ENCODE results near the gene TMPRSS6. TPM values are rescaled to one million over a fixed set of nuclear protein-coding genes. Genes with fewer than 3 reads are reported as not detected.

Gene TMPRSS6
- polyA plus RNA-seq, 6 donors from 2014 or later, result 0.08 TPM; not detected in 5

DNA sequence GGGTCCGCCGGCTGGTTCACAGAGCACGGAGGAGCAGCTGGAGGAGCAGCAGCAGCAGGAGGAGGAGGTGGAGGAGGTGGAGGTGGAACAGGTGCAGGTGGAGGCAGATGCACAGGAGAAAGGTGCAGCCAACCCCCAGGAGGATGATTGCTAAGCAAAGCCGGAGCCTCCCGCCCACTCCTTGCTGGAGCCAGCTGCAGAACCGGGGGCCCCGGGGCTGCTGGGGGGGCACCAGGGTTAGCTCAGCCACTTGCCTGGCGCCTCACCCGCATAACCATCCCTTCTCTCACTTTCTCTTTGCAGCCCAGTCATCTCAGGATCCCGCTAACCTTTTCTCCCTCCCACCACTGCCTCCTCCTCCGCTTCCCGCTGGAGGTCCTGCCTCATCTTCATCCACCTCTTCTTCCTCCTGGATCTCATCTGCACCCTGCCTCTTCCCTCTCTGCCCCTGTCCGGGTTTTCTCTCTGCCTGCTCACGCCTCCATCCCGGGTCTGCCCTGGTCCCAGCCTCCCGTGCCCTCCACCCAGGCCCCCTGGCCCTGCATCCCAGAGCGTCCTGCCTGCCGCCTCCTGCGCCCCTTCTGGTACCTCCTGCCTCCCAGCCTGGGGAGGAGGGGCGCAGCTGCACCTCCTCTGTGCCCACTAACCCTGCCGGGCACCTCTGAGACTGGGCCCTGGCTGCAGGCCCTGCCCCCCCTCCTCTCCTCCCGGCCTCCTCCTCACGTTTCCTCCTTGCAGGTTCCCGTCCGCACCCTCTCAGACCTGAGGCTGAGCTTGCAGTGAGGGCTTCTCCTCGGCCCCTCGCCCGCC, 48.5 kb downstream of the TMPRSS6 start:
- H3K36me3 Mint-ChIP-seq, result peaks cover 3 to 25% of the 10 kb centered on the region in 2 donors
- H3K27ac Mint-ChIP-seq, result no peak overlapping the region
- ATAC-seq (ENCODE audit: low read depth in 2 of 2), result no peak
- DNase-seq, result no peak
- H3K4me3 Mint-ChIP-seq, result no peak overlapping the region
- H3K27me3 Mint-ChIP-seq, result no peaks in the 10 kb centered on the region
- peaks cover 0 to 13% (median 0%) of the 10 kb centered on the region in 3 donors for H3K4me1 Mint-ChIP-seq
- H3K9me3 Mint-ChIP-seq, result no peaks in the 10 kb centered on the region

- no peaks in the 10 kb centered on the region for H3K9me3 Mint-ChIP-seq
- DNase-seq (no peak), ATAC-seq (ENCODE audit: low read depth in 2 of 2) (no peak)
- H3K27ac Mint-ChIP-seq, result no peak overlapping the region
- H3K36me3 Mint-ChIP-seq, result peaks cover 3 to 27% of the 10 kb centered on the region in 2 donors
- no peak overlapping the region for H3K4me3 Mint-ChIP-seq
- H3K27me3 Mint-ChIP-seq, result no peaks in the 10 kb centered on the region
- peaks cover 0 to 13% (median 0%) of the 10 kb centered on the region in 3 donors for H3K4me1 Mint-ChIP-seq
These were observed 49.5 kb downstream of the TMPRSS6 start for GRCh38 chr22:37059876-37060449.

DNA sequence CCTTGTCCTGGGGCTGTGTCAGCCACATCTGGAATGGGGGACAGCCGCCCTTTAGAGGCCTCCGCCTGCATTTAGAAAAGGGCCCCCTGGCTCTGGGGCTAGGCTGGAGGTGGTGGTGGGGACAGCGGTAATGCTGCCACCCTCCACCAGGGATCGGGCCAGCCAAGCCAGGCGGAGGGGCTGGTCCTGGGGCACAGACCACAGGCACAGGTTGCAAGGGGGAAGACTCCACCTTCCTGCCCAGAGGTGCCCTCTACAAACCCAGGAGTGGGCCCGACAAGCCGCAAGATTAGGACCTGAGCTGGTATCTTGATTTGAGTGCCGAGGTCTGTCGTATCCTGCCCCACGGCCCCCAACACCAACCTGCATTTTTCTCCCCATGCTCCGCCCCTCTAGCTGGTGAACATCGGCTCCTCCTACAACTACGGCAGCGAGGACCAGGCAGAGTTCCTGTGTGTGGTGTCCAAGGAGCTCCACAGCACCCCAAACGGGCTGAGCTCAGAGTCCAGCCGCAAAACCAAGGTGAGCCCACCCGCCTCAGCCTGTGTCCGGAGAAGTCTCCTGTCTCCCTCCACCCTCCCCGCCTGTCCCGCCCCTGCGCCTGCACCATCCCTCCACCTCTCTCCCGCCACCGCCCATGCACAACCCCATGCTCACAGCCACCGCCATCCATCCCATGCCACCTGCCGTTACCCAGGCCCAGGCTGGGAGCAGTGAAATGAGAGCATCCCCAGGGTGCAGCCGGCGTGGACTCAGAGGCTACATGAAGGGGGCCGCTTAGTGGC, 50.4 kb downstream of the TMPRSS6 start:
- H3K27ac Mint-ChIP-seq, result no peak overlapping the region
- no peak for ATAC-seq (ENCODE audit: low read depth in 2 of 2)
- peaks cover 3 to 27% of the 10 kb centered on the region in 2 donors for H3K36me3 Mint-ChIP-seq

GRCh38 chr22:37057796-37058510, 51.6 kb downstream of the TMPRSS6 start:
- peaks cover 3 to 27% of the 10 kb centered on the region in 2 donors for H3K36me3 Mint-ChIP-seq
- peaks cover 0 to 18% (median 5%) of the 10 kb centered on the region in 3 donors for H3K4me1 Mint-ChIP-seq
- H3K27me3 Mint-ChIP-seq, result no peaks in the 10 kb centered on the region
- H3K9me3 Mint-ChIP-seq, result no peaks in the 10 kb centered on the region
- DNase-seq (no peak), ATAC-seq (ENCODE audit: low read depth in 2 of 2) (no peak)
- H3K4me3 Mint-ChIP-seq, result no peak overlapping the region
- H3K27ac Mint-ChIP-seq, result no peak overlapping the region

More for the DNA sequence above, 50.4 kb downstream of the TMPRSS6 start:
- H3K4me1 Mint-ChIP-seq, result peaks cover 0 to 14% (median 0%) of the 10 kb centered on the region in 3 donors
- H3K9me3 Mint-ChIP-seq, result no peaks in the 10 kb centered on the region
- no peaks in the 10 kb centered on the region for H3K27me3 Mint-ChIP-seq
- DNase-seq, result no peak
- H3K4me3 Mint-ChIP-seq, result no peak overlapping the region

- Mint-ChIP-seq H3K27ac (no peak overlapping the region), H3K4me1 (peaks cover 4 to 18% (median 12%) of the 10 kb centered on the region in 3 donors), H3K27me3 (no peaks in the 10 kb centered on the region), H3K9me3 (no peaks in the 10 kb centered on the region), H3K4me3 (no peak overlapping the region), H3K36me3 (peaks cover 3 to 27% of the 10 kb centered on the region in 2 donors)
- ATAC-seq (ENCODE audit: low read depth in 2 of 2) (no peak), DNase-seq (no peak)
These were observed 52.3 kb downstream of the TMPRSS6 start for GRCh38 chr22:37057226-37057625.

DNA sequence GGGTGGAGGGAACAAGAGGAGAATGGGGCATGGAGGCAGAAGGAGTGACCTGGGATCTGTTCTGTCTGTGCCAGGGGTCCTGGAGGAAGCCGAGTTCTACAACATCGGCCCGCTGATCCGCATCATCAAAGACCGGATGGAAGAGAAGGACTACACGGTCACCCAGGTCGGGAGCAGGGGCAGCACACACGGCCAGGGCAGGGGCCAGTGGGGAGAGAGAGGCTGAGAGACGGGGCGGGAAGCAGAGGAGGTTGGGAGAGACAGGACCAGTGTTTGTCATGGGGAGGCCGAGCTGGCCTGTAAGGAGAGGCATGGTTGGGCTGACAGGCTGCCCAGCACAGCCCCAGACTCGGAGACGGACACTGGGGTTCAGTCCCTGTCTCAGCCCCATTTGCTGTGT, 53.3 kb downstream of the TMPRSS6 start:
- DNase-seq (no peak), ATAC-seq (ENCODE audit: low read depth in 2 of 2) (no peak)
- peaks cover 5 to 19% (median 16%) of the 10 kb centered on the region in 3 donors for H3K4me1 Mint-ChIP-seq
- H3K4me3 Mint-ChIP-seq, result no peak overlapping the region
- H3K27ac Mint-ChIP-seq, result no peak overlapping the region
- peaks cover 3 to 23% of the 10 kb centered on the region in 2 donors for H3K36me3 Mint-ChIP-seq
- H3K9me3 Mint-ChIP-seq, result no peaks in the 10 kb centered on the region
- no peaks in the 10 kb centered on the region for H3K27me3 Mint-ChIP-seq

- Mint-ChIP-seq H3K4me1 (peaks cover 5 to 19% (median 17%) of the 10 kb centered on the region in 3 donors), H3K27me3 (no peaks in the 10 kb centered on the region)
These were observed 54.7 kb downstream of the TMPRSS6 start for GRCh38 chr22:37054600-37055365.

DNA sequence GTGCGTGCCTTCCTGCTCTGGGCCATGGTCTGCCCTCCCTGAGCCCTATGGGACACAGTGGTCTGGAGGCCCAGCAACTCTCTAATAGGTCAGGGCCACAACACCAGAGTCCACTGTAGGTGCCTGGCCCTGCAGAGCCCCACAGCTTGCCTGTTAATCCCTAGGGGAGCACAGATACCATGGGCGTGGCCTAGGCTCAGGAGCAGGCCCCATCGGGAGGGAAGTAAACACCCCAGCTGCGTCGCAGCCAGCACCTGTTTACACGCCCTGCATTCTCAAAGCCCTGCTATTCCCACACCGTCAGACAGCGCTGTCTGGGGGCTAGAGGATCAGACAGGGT, 55.5 kb downstream of the TMPRSS6 start:
- Mint-ChIP-seq H3K36me3 (peaks cover 3 to 16% of the 10 kb centered on the region in 2 donors), H3K27ac (peak overlapping the region in 1 of 6 donors; percentile 76), H3K4me1 (peaks cover 5 to 19% (median 17%) of the 10 kb centered on the region in 3 donors), H3K4me3 (peak overlapping the region in 4 of 8 donors; percentile 35 to 86 (median 53)), H3K27me3 (no peaks in the 10 kb centered on the region), H3K9me3 (no peaks in the 10 kb centered on the region)
- no peak for DNase-seq
- ATAC-seq (ENCODE audit: low read depth in 2 of 2), result no peak

More at GRCh38 chr22:37054600-37055365, 54.7 kb downstream of the TMPRSS6 start:
- ATAC-seq (ENCODE audit: low read depth in 2 of 2), result no peak
- H3K9me3 Mint-ChIP-seq, result no peaks in the 10 kb centered on the region
- H3K27ac Mint-ChIP-seq, result no peak overlapping the region
- DNase-seq, result no peak
- peak overlapping the region in 4 of 8 donors; percentile 12 to 63 (median 30) for H3K4me3 Mint-ChIP-seq
- peaks cover 3 to 16% of the 10 kb centered on the region in 2 donors for H3K36me3 Mint-ChIP-seq

DNA sequence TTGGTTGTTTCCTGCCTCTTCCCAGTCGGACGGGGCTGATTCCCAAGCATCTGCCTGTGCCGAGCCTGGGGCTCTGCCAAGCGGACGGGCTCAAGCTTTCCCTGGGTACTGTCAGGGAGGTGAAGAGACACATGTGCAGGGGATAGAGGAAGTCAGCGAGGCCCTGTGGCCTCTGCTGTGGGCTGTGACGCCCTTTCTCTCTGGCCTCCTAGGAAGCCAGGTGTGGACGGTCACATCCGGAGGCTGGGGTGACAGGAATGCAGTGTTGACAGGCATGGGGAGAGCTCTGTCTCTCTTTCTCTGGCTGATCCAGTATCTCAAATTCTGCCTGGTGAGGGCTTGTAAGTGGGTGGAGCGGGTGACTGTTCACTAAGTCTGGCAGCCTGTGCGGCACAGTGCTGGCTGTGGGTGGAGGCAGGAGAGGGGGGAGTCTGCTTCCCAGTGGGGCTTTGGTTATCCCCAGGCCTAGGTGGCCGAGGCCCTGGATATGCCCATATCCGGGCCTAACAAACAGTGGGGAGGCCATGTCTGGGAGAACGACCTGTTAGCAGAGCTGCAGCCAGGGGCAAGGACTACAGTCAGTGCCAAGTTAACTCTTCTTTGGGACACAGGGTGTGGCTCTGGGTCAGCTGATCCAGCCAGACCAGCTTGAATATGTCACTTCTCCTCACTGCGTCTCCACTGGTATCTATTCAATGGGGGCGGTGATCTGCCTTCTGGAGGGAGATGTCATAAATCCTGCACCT, 56.0 kb downstream of the TMPRSS6 start:
- H3K36me3 Mint-ChIP-seq, result peaks cover 3 to 16% of the 10 kb centered on the region in 2 donors
- ATAC-seq (ENCODE audit: low read depth in 2 of 2) (no peak), DNase-seq (no peak)
- H3K27me3 Mint-ChIP-seq, result no peaks in the 10 kb centered on the region
- H3K9me3 Mint-ChIP-seq, result no peaks in the 10 kb centered on the region
- H3K4me1 Mint-ChIP-seq, result peaks cover 5 to 19% (median 17%) of the 10 kb centered on the region in 3 donors
- peak overlapping the region in 2 of 6 donors; percentile 54 to 76 for H3K27ac Mint-ChIP-seq
- peak overlapping the region in 6 of 8 donors; percentile 40 to 86 (median 56) for H3K4me3 Mint-ChIP-seq

GRCh38 chr22:37052386-37053309, 56.9 kb downstream of the TMPRSS6 start:
- Mint-ChIP-seq H3K4me1 (peaks cover 5 to 19% (median 17%) of the 10 kb centered on the region in 3 donors), H3K36me3 (peaks cover 3 to 15% of the 10 kb centered on the region in 2 donors), H3K4me3 (peak overlapping the region; percentile 75 to 91 (median 86)), H3K27me3 (no peaks in the 10 kb centered on the region), H3K9me3 (no peaks in the 10 kb centered on the region), H3K27ac (peak overlapping the region in 3 of 6 donors; percentile 55 to 80 (median 56))
- no peak for ATAC-seq (ENCODE audit: low read depth in 2 of 2)
- no peak for DNase-seq
